DND-41 (cell line): ENCODE results near the gene CNNM2.

ENCODE experiments used
- CTCF ChIP-seq: IDR thresholded peaks from 2 replicates; pipeline ENCODE4 v1.5.1; 2012; ENCODE audit warnings: borderline replicate concordance, low read length, moderate library complexity, mild to moderate bottlenecking; ENCODE audit not compliant: poor library complexity, severe bottlenecking; ENCODE audit errors: extremely low read depth
- EZH2 ChIP-seq: IDR thresholded peaks from 3 replicates; pipeline ENCODE4 v1.6.1; 2012; ENCODE audit warnings: borderline replicate concordance, low read depth, mild to moderate bottlenecking, moderate library complexity, low read length, inconsistent platforms; ENCODE audit not compliant: severe bottlenecking

- TF ChIP-seq CTCF (no peak), EZH2 (no peak)
Measured at GRCh38 chr10:102945449-102945848, 27.4 kb downstream of the CNNM2 start.
